OCI-M2 (cell line): ENCODE measurements around the gene C2CD3.
"Not testable (repeated sequence)": the region's sequence is repeated elsewhere in the genome, so short reads cannot be mapped to it uniquely, and the experiment has no call there.

ENCODE experiments used
- DNase-seq: peaks from one replicate; lab custom pipeline; 2025; ENCODE audit not compliant: unreplicated experiment; lab: John Stamatoyannopoulos, UW

The C2CD3 gene

DNA sequence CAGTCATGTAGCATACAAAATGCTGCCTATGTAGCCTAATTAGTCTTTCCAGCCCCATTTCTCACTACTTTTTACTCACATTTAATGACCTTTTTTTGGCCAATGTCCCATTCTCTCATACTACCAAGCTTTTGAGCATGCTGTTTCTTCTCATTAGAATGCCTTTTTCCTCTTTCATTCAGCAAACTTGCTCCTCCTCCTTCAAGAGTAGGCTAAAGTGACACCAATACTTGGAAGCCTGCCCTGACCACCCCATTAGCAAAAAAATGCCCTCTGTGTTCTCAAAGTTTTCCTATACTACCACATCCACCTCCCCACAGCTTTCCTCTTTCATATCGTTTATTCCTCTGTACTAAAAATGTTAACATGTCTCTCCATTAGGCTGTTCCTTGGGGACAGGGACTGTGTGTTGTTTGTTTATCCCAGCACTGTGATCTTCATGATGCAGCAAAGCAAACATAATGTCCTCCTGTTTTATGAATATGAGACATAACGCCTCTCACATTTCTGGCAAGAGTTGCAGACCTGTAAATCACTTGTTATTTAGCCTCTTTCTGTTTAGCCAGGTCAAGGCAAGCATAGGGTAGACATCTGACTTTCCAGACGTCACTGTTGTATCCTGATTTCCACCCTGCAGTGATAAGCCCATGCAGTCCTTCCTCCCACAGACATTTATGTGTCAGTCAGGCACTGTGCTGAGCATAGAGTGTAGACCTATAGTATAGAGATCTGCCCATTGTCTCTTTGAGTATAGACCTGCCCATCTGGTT lies 99.9 kb downstream of the C2CD3 start:
- no peak for DNase-seq

GRCh38 chr11:74069146-74070046 lies 101.4 kb downstream of the C2CD3 start:
- no peak for DNase-seq

- DNase-seq, result not testable (repeated sequence)
Measured at GRCh38 chr11:74066663-74067062, 104.1 kb downstream of the C2CD3 start.

- not testable (repeated sequence) for DNase-seq
Measured at GRCh38 chr11:74065534-74065933, 105.3 kb downstream of the C2CD3 start.

- not testable (repeated sequence) for DNase-seq
Measured at GRCh38 chr11:74063628-74064027, 107.2 kb downstream of the C2CD3 start.

DNA sequence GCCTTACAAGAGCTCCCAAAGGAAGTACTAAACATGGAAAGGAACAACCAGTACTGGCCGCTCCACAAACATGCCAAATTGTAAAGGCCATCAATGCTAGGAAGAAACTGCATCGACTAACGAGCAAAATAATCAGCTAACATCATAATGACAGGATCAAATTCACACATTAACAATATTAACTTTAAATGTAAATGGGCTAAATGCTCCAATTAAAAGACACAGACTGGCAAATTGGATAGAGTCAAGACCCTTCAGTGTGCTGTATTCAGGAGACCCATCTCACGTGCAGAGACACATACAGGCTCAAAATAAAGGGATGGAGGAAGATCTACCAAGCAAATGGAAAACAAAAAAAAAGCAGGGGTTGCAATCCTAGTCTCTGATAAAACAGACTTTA lies 109.2 kb downstream of the C2CD3 start:
- DNase-seq, result not testable (repeated sequence)

- DNase-seq, result no peak
Measured at GRCh38 chr11:74057249-74058151, 113.3 kb downstream of the C2CD3 start.

- DNase-seq, result no peak
Measured at GRCh38 chr11:74055938-74056337, 114.9 kb downstream of the C2CD3 start.

DNA sequence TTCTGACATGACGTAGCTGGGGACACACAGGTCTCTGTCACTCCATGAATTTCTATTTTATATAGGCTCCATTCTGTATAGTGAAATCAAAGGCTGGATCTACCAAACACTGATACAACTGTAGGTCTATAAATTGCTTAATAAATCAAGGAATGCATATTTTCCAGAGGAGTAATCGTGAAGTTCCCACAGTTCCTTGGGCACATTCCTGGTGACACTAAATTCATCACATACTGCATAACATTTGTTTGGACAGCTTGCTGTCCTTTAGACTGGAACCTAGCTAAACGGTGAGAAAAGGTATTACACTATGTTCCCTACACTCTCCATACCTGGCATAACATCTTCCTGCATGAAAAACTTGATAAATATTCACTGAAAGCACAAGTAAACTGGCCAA lies 120.3 kb downstream of the C2CD3 start:
- DNase-seq, result no peak

- no peak for DNase-seq
Measured at GRCh38 chr11:74048993-74049392, 121.8 kb downstream of the C2CD3 start.

DNA sequence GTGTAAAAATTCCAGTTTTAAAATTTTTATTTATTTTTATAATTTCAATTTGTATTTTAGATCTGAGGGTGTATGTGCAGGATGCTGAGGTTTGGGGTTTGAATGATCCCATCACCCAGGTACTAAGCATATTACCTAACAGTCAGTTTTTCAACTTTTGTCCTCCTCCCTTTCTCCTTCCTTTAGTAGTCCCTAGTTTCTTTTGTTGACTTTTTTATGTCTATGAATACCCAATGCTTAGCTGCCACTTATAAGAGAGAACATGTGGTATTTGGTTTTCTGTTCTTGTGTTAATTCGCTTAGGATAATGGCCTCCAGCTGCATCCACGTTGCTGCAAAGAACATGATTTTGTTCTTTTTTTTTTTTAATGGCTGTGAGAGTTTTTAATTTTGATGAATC lies 126.3 kb downstream of the C2CD3 start:
- DNase-seq, result no peak

GRCh38 chr11:74043450-74043849 lies 127.4 kb downstream of the C2CD3 start:
- DNase-seq, result no peak

GRCh38 chr11:74037309-74037708 lies 133.5 kb downstream of the C2CD3 start:
- no peak for DNase-seq

DNA sequence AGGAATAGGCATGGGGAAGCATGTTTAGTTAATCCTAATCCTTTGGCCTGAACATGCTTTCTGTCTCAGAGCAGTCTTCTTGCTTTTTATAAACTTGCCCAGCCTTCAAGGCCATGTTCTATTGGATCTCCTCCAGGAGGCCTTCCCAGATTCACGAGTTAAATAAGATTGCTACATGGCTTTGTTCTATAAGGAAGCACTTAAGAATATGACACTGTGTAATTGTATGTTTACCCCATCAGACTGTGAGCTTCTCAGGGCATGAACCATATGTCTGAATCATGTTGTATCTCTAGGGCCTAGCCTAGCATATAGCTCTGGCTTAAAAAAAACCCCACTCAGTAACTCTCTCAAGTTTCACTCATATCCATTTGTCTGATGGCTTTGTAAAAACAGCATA lies 135.5 kb downstream of the C2CD3 start:
- DNase-seq, result no peak

GRCh38 chr11:74033046-74033445 lies 137.8 kb downstream of the C2CD3 start:
- DNase-seq, result no peak

- DNase-seq, result no peak
Measured at GRCh38 chr11:74030723-74031676, 139.8 kb downstream of the C2CD3 start.

DNA sequence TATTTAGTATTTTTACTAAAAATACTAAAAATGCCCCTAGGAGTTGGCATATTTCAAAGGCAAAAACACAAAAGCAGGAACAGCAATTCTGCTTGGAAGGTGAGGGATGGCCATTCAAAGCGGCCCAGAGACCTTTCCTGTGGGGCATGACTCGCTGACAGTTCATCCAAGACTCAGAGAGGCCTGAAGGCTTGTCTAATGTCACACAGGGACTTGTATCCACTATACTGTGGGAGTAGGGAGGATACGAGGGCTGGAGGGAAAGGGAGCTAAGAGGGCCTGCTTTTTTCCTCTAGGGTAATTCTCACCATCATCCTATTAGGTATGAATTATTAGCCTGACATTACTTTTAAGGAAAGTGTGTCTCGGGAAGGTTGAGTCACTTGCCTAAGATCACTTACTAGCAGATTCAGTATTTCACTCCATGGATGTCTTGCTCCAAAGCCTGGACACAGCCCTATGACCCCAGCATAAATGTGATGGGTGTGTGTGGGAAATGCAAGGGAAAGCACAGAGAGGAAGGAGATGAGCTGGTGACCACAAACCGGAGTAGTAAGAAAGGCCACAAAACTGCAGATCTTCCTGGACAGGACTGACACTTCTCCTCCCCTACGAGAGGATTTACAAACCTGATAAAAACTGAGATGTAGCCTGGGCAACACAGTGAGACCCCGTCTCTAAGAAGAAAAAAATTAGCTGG lies 145.2 kb downstream of the C2CD3 start:
- DNase-seq, result no peak

- no peak for DNase-seq
Measured at GRCh38 chr11:74024261-74025029, 146.4 kb downstream of the C2CD3 start.

GRCh38 chr11:74023276-74023675 lies 147.5 kb downstream of the C2CD3 start:
- DNase-seq, result no peak
